Stomach smooth muscle (tissue), 2 donors: Measurements from ENCODE around the gene SDC1.
"Not testable (repeated sequence)": the region's sequence is repeated elsewhere in the genome, so short reads cannot be mapped to it uniquely, and the experiment has no call there.

Experiments
- H3K27ac ChIP-seq: one replicate; pipeline ENCODE4 v1.7.0; 2013; ENCODE audit warnings: mild to moderate bottlenecking, low read length, inconsistent platforms
- H3K27me3 ChIP-seq, 2 donors: one replicate each; pipeline ENCODE4 v1.7.0; 2013; ENCODE audit warnings: low read length in 2 of 2; ENCODE audit not compliant: insufficient read depth in 2 of 2, control insufficient read depth in 1 of 2
- H3K36me3 ChIP-seq, 2 donors: one replicate each; pipeline ENCODE4 v1.7.0; 2013; ENCODE audit warnings: low read length in 2 of 2; ENCODE audit not compliant: control insufficient read depth in 2 of 2, insufficient read depth in 2 of 2
- H3K4me1 ChIP-seq: one replicate; pipeline ENCODE4 v1.7.0; 2013; ENCODE audit warnings: low read length; ENCODE audit not compliant: control insufficient read depth, insufficient read depth
- H3K4me3 ChIP-seq, 2 donors: one replicate each; pipeline ENCODE4 v1.7.0; 2013; ENCODE audit warnings: low read length in 2 of 2
- H3K9ac ChIP-seq, 2 donors: one replicate each; pipeline ENCODE4 v1.7.0; 2013; ENCODE audit warnings: low read length in 2 of 2, mild to moderate bottlenecking in 1 of 2
- H3K9me3 ChIP-seq, 2 donors: one replicate each; pipeline ENCODE4 v1.7.0; 2013; ENCODE audit warnings: low read length in 2 of 2; ENCODE audit not compliant: control insufficient read depth in 2 of 2
- donor health status: healthy.
- donor health status: Pancreatic carcinoma.

The SDC1 gene

GRCh38 chr2:20195431-20196033 is 29.4 kb downstream of the SDC1 start:
- no peak overlapping the region for H3K27ac ChIP-seq
- no peak overlapping the region for H3K9ac ChIP-seq
- no peaks in the 10 kb centered on the region for H3K36me3 ChIP-seq
- H3K9me3 ChIP-seq: no peaks in the 10 kb centered on the region
- no peaks in the 10 kb centered on the region for H3K27me3 ChIP-seq
- peaks cover 6% of the 10 kb centered on the region for H3K4me1 ChIP-seq
- H3K4me3 ChIP-seq: no peak overlapping the region

- H3K4me3 ChIP-seq, H3K9ac ChIP-seq: not testable (repeated sequence)
These were observed 29.9 kb downstream of the SDC1 start for GRCh38 chr2:20195016-20195411.

GRCh38 chr2:20194097-20195015 is 30.6 kb downstream of the SDC1 start:
- Histone ChIP-seq H3K9ac (no peak overlapping the region), H3K4me3 (no peak overlapping the region), H3K27ac (no peak overlapping the region), H3K4me1 (peaks cover 6% of the 10 kb centered on the region), H3K36me3 (no peaks in the 10 kb centered on the region), H3K9me3 (no peaks in the 10 kb centered on the region), H3K27me3 (no peaks in the 10 kb centered on the region)

More at GRCh38 chr2:20195016-20195411, 29.9 kb downstream of the SDC1 start:
- H3K27me3 ChIP-seq, H3K9me3 ChIP-seq, H3K27ac ChIP-seq, H3K36me3 ChIP-seq, H3K4me1 ChIP-seq: not testable (repeated sequence)

GRCh38 chr2:20193185-20193584 is 31.7 kb downstream of the SDC1 start:
- Histone ChIP-seq H3K27ac (no peak overlapping the region), H3K9me3 (no peaks in the 10 kb centered on the region), H3K4me3 (no peak overlapping the region), H3K9ac (no peak overlapping the region), H3K27me3 (no peaks in the 10 kb centered on the region), H3K36me3 (no peaks in the 10 kb centered on the region), H3K4me1 (peaks cover 6% of the 10 kb centered on the region)

- H3K27ac ChIP-seq: no peak overlapping the region
- no peaks in the 10 kb centered on the region for H3K27me3 ChIP-seq
- H3K9ac ChIP-seq: no peak overlapping the region
- no peaks in the 10 kb centered on the region for H3K36me3 ChIP-seq
- H3K4me3 ChIP-seq: no peak overlapping the region
- no peaks in the 10 kb centered on the region for H3K9me3 ChIP-seq
- peaks cover 6% of the 10 kb centered on the region for H3K4me1 ChIP-seq
These were observed 32.1 kb downstream of the SDC1 start for GRCh38 chr2:20192781-20193180.

GRCh38 chr2:20191714-20192569 is 33.0 kb downstream of the SDC1 start:
- H3K4me3 ChIP-seq: no peak overlapping the region
- H3K27ac ChIP-seq: no peak overlapping the region
- no peaks in the 10 kb centered on the region for H3K9me3 ChIP-seq
- no peak overlapping the region for H3K9ac ChIP-seq
- H3K4me1 ChIP-seq: peaks cover 6% of the 10 kb centered on the region
- no peaks in the 10 kb centered on the region for H3K27me3 ChIP-seq
- H3K36me3 ChIP-seq: no peaks in the 10 kb centered on the region

GRCh38 chr2:20190876-20191713 is 33.8 kb downstream of the SDC1 start:
- H3K27ac ChIP-seq: no peak overlapping the region

GRCh38 chr2:20190170-20190569 is 34.8 kb downstream of the SDC1 start:
- peaks cover 4% of the 10 kb centered on the region for H3K4me1 ChIP-seq
- H3K9ac ChIP-seq: no peak overlapping the region
- H3K4me3 ChIP-seq: no peak overlapping the region
- no peak overlapping the region for H3K27ac ChIP-seq
- no peaks in the 10 kb centered on the region for H3K9me3 ChIP-seq
- H3K36me3 ChIP-seq: no peaks in the 10 kb centered on the region
- no peaks in the 10 kb centered on the region for H3K27me3 ChIP-seq

More at GRCh38 chr2:20190876-20191713, 33.8 kb downstream of the SDC1 start:
- Histone ChIP-seq H3K9me3 (no peaks in the 10 kb centered on the region), H3K4me3 (no peak overlapping the region), H3K27me3 (no peaks in the 10 kb centered on the region), H3K36me3 (no peaks in the 10 kb centered on the region), H3K4me1 (peaks cover 6% of the 10 kb centered on the region), H3K9ac (no peak overlapping the region)

GRCh38 chr2:20189299-20189931 is 35.5 kb downstream of the SDC1 start:
- no peaks in the 10 kb centered on the region for H3K27me3 ChIP-seq
- no peak overlapping the region for H3K9ac ChIP-seq
- no peak overlapping the region for H3K27ac ChIP-seq
- no peak overlapping the region for H3K4me3 ChIP-seq
- no peaks in the 10 kb centered on the region for H3K9me3 ChIP-seq
- H3K4me1 ChIP-seq: peaks cover 4% of the 10 kb centered on the region
- H3K36me3 ChIP-seq: no peaks in the 10 kb centered on the region
